Measurements from ENCODE around the gene MYO5B. TPM values are rescaled to one million over a fixed set of nuclear protein-coding genes. Genes with fewer than 3 reads are reported as not detected.

Gene MYO5B
- total and polyA plus RNA-seq, 10 of the 15 experiments (the other 5 are each of a cell fraction or from before 2014, with no cell fraction given), result 2.5 to 4.5 (median 3.3) TPM

DNA sequence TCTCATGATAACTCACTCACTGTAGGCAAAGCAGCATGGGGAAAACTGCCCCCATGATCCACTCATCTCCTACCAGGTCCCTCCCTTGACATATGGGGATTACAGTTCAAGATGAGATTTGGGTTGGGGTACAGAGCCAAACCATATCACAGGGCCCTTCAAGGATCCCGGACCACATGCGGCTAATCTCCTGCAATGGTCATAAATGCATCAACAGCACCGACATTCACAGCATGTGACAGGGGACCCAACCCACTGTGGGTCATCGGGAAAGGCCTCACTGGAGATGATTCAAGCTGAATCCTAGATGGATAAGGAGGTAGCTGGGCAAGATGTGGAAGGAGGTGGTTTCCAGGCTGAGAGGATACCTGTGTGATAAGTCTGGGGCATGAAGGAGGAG, 129.4 kb downstream of the MYO5B start:
- Histone ChIP-seq H3K4me2 (ENCODE audit: control insufficient read depth, insufficient read depth) (no peak overlapping the region), H3K79me2 (ENCODE audit: control insufficient read depth, insufficient read depth, low read length) (no peaks in the 10 kb centered on the region), H3K4me3 (no peak overlapping the region), H4K20me1 (ENCODE audit: control insufficient read depth, insufficient read depth) (no peaks in the 10 kb centered on the region), H3K27me3 (replicated peaks in 1 of 2; ENCODE audit: control insufficient read depth in 2 of 2, insufficient read depth in 2 of 2, low read length in 1 of 2) (peaks cover 0 to 6% of the 10 kb centered on the region in 2 experiments; a peak in 1 of 4 replicates), H3K9ac (ENCODE audit: control insufficient read depth, insufficient read depth, low read length) (no peak overlapping the region), H2AFZ (ENCODE audit: control insufficient read depth, low read depth, low read length) (no peak overlapping the region), H3K36me3 (ENCODE audit: control insufficient read depth in 2 of 2, insufficient read depth in 2 of 2, low read length in 1 of 2) (no peaks in the 10 kb centered on the region), H3K9me3 (replicated peaks; ENCODE audit: control insufficient read depth, insufficient read depth, low read length) (no peaks in the 10 kb centered on the region), H3K4me1 (ENCODE audit: control insufficient read depth, insufficient read depth, low read length) (no peaks in the 10 kb centered on the region), H3K27ac (ENCODE audit: control insufficient read depth, insufficient read depth) (no peak overlapping the region)
- no peak for FAIRE-seq
- POLR2A ChIA-PET, result no interaction called here
- CTCF ChIA-PET, result no interaction called here
- in situ Hi-C loops (cut with MboI) (no loop called here), intact Hi-C loops (cut with micrococcal nuclease; ENCODE audit: unreplicated experiment) (no loop called here)
- SMC1A ChIA-PET (ENCODE audit: uncharacterized antibody, unreplicated experiment), result interaction anchor here (1.7 kb wide), 1 partner anchor 10 kb away, joined by 5 read pairs; no protein-coding TSS in a partner anchor
- no peak for DNase-seq (ENCODE audit: low read depth, low spot score)
- WGBS (ENCODE audit: insufficient coverage, insufficient replicate concordance, low lambda C conversion rate, missing lambda C conversion rate), result 53% methylated on average over 4 of the region's 4 CpGs
- TF ChIP-seq RELA (IDR thresholded peaks at IDR 0.05; ENCODE audit: borderline replicate concordance, partially characterized antibody) (no peak), SP1 (IDR thresholded peaks at IDR 0.05; ENCODE audit: low read depth, low read length) (no peak), ZBED1 (IDR thresholded peaks at IDR 0.05; ENCODE audit: borderline replicate concordance) (no peak), RAD51 (IDR thresholded peaks at IDR 0.05) (no peak), NR2C2 (IDR thresholded peaks at IDR 0.05; ENCODE audit: borderline replicate concordance, control insufficient read depth, insufficient read length, low read depth) (no peak)
- TF ChIP-seq, protein P1, sequence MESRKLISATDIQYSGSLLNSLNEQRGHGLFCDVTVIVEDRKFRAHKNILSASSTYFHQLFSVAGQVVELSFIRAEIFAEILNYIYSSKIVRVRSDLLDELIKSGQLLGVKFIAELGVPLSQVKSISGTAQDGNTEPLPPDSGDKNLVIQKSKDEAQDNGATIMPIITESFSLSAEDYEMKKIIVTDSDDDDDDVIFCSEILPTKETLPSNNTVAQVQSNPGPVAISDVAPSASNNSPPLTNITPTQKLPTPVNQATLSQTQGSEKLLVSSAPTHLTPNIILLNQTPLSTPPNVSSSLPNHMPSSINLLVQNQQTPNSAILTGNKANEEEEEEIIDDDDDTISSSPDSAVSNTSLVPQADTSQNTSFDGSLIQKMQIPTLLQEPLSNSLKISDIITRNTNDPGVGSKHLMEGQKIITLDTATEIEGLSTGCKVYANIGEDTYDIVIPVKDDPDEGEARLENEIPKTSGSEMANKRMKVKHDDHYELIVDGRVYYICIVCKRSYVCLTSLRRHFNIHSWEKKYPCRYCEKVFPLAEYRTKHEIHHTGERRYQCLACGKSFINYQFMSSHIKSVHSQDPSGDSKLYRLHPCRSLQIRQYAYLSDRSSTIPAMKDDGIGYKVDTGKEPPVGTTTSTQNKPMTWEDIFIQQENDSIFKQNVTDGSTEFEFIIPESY (IDR thresholded peaks at IDR 0.05), result no peak
- RAD21 ChIA-PET (ENCODE audit: unreplicated experiment), result no interaction called here
- BruUV-seq (replicated peaks), result no TSS peak
- ATAC-seq, result no peak

DNA sequence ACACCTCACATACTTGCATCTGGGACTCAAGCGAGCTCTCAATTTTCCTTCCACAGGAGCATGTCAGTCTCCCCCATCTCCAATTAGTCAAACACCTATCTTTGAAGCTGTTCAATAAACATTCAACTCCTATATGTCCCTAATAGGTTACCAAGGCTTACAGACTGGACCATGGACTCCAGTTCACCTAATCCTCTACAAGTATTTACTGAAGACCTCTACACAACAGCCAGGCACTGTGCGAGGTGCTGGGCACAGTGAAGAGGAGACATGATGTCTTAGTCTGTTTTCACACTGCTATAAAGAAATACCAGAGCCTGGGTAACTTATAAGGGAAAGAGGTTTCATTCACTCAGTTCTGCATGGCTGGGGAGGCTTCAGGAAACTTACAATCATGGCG, 129.9 kb downstream of the MYO5B start:
- Histone ChIP-seq H3K27ac (ENCODE audit: control insufficient read depth, insufficient read depth) (no peak overlapping the region), H3K27me3 (replicated peaks in 1 of 2; ENCODE audit: control insufficient read depth in 2 of 2, insufficient read depth in 2 of 2, low read length in 1 of 2) (peaks cover 0 to 6% of the 10 kb centered on the region in 2 experiments; a peak in 1 of 4 replicates), H3K9ac (ENCODE audit: control insufficient read depth, insufficient read depth, low read length) (no peak overlapping the region), H3K4me1 (ENCODE audit: control insufficient read depth, insufficient read depth, low read length) (no peaks in the 10 kb centered on the region), H3K36me3 (ENCODE audit: control insufficient read depth in 2 of 2, insufficient read depth in 2 of 2, low read length in 1 of 2) (no peaks in the 10 kb centered on the region), H3K79me2 (ENCODE audit: control insufficient read depth, insufficient read depth, low read length) (no peaks in the 10 kb centered on the region), H3K4me2 (ENCODE audit: control insufficient read depth, insufficient read depth) (no peak overlapping the region), H3K9me3 (replicated peaks; ENCODE audit: control insufficient read depth, insufficient read depth, low read length) (no peaks in the 10 kb centered on the region), H3K4me3 (no peak overlapping the region), H2AFZ (ENCODE audit: control insufficient read depth, low read depth, low read length) (no peak overlapping the region), H4K20me1 (ENCODE audit: control insufficient read depth, insufficient read depth) (no peaks in the 10 kb centered on the region)
- DNase-seq (ENCODE audit: low read depth, low spot score) (no peak), ATAC-seq (no peak), FAIRE-seq (no peak)
- in situ Hi-C loops (cut with MboI) (no loop called here), intact Hi-C loops (cut with micrococcal nuclease; ENCODE audit: unreplicated experiment) (no loop called here)
- SMC1A ChIA-PET (ENCODE audit: uncharacterized antibody, unreplicated experiment), result interaction anchor here (0.9 to 1.1 kb wide), 2 partner anchors 10 to 27 kb away, joined by 3 read pairs; no protein-coding TSS in a partner anchor
- WGBS (ENCODE audit: insufficient coverage, insufficient replicate concordance, low lambda C conversion rate, missing lambda C conversion rate), result 22% methylated on average over 3 of the region's 3 CpGs
- RAD21 ChIA-PET (ENCODE audit: unreplicated experiment), result no interaction called here
- POLR2A ChIA-PET, result no interaction called here
- CTCF ChIA-PET, result interaction anchor here (1.2 to 1.7 kb wide), 2 partner anchors 10 to 131 kb away, joined by 4 read pairs; partner anchors contain the start of gene MYO5B
- no TSS peak for BruUV-seq (replicated peaks)
- TF ChIP-seq, protein P2, sequence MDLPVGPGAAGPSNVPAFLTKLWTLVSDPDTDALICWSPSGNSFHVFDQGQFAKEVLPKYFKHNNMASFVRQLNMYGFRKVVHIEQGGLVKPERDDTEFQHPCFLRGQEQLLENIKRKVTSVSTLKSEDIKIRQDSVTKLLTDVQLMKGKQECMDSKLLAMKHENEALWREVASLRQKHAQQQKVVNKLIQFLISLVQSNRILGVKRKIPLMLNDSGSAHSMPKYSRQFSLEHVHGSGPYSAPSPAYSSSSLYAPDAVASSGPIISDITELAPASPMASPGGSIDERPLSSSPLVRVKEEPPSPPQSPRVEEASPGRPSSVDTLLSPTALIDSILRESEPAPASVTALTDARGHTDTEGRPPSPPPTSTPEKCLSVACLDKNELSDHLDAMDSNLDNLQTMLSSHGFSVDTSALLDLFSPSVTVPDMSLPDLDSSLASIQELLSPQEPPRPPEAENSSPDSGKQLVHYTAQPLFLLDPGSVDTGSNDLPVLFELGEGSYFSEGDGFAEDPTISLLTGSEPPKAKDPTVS (IDR thresholded peaks at IDR 0.05; ENCODE audit: low read depth, low read length), result no peak
- TF ChIP-seq NRF1 (conservative IDR thresholded peaks at IDR 0.05; ENCODE audit: low read depth, low read length), result no peak
- no peak for TF ChIP-seq HCFC1 (IDR thresholded peaks at IDR 0.05; ENCODE audit: low read length)
- no peak for TF ChIP-seq POU2F2 (IDR thresholded peaks at IDR 0.05; ENCODE audit: borderline replicate concordance, low read depth, low read length)
- TF ChIP-seq NFYB (IDR thresholded peaks at IDR 0.05; ENCODE audit: insufficient read depth, low read depth, low read length), result no peak
- no peak for TF ChIP-seq NFYA (IDR thresholded peaks at IDR 0.05; ENCODE audit: borderline replicate concordance, low read depth, low read length)
- TF ChIP-seq TCF3 (IDR thresholded peaks at IDR 0.05; ENCODE audit: borderline replicate concordance, insufficient read depth, low read depth, low read length), result no peak
